ENCODE measurements around the gene METTL1.

Gene METTL1

DNA sequence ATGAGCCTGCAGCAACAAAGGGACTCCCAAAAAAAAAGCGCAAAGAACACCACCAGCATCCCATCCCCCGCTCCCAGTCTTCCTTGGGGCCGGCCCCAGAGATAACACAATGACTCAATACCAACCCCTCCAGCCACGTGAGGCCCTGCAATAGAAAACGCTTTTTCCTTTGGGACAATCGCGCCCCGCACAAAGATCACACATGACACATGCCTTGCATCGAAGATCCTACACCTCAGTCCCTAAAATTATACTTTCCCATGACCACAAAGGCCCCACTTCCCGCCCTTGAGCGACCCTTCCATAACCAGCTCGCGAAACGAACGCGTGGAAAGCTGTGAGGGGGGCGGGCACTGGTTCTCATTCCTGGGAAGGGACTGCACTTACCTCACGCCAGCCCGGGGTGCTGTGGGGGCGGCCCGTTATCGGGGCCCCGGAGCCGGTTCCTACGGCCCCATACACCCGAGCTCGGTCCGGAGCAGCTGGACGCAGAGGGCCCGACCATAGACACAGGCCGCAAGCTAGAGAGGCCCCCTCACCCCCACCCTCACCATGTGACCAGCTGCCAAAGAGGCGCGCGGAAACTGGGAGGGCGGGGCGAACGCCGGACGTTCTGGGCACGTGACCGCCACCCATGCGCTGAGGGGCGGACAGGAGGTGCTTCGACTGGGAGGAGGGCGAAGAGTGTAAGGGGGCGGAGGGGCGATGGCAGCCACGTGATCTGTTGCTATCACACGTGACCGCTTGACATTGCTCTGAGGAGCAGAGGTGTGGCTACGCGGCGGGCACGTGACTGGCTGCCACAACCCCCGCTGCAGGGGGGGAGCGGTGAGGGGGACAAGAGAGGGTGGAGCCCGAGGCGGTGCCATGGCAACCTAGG is 19.9 kb downstream of the METTL1 start, which contains the start of gene CDK4:
Gene CDK4 (minus strand): TSS at position 523 of the 880 bp plus-strand sequence. CDS start 593 bp downstream, outside the sequence.
- peak; percentile 100 for DNase-seq

DNA sequence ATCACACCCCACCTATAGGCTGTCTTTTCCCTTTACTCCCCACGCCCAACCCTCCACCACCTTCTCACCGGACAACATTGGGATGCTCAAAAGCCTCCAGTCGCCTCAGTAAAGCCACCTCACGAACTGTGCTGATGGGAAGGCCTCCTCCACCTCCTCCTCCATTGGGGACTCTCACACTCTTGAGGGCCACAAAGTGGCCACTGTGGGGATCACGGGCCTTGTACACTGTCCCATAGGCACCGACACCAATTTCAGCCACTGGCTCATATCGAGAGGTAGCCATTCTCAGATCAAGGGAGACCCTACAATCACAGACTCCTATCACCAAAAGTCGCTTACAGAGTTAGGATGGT is 20.5 kb downstream of the METTL1 start:
- DNase-seq = peak; percentile 64

DNA sequence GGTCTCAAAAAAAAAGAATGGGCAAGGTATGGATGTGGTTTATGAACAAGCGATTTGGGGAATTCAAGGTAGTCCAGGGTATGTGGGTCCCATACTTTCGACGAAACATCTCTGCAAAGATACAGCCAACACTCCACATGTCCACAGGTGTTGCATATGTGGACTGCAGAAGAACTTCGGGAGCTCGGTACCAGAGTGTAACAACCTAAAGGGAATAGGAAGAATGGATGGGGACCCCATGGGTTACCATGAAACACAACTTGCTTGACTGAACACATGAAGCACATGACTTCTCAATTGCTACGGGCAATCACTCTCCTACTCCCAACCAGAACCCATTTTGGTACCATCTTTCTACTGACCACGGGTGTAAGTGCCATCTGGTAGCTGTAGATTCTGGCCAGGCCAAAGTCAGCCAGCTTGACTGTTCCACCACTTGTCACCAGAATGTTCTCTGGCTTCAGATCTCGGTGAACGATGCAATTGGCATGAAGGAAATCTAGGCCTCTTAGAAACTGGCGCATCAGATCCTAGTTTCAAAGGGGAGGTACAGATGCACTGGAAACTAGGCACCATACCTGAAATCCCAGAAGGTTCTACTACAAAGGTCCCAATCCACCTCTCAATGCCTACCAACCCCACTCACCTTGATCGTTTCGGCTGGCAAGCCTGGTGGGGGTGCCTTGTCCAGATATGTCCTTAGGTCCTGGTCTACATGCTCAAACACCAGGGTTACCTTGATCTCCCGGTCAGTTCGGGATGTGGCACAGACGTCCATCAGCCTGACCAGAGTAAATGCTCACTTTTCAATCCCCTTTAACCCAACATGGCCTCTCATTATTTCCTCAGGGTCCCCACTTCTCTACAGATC is 21.1 kb downstream of the METTL1 start:
- no peak for DNase-seq

DNA sequence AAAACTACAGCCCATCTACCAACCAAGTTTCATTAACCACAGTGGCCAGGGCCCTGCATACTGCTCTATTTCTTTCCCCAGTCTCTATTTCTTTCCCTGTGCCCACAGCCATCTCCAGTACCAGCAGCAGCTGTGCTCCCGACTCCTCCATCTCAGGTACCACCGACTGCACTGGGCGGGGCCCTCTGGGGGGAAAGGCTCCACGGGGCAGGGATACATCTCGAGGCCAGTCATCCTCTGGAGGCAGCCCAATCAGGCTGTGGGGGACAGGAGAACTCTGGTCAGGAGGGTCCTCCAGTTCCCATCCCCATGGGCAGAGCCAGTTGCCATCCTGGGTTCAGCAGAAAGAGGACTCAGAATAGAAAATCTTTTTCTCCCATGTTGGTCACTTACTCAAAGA is 22.8 kb downstream of the METTL1 start:
- no peak for DNase-seq

DNA sequence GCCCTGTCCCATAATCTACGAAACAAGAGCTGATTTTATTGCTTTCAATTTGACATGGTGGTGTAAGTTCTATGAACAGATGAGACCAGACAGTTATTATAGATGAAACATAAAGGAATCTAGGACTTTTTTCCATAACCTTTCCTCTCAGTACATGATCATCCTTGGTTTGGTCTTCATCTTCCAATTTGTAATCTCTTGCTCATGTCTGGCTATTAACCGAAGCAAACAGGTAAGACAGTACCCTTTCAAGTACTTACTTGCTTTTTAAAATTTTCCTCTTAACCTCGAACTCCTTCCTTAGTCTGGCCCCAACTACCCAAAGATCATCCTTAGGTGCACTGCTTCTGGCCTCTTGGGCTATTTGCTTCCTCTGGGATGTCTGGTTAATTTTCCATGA is 25.9 kb downstream of the METTL1 start:
- DNase-seq = no peak

DNA sequence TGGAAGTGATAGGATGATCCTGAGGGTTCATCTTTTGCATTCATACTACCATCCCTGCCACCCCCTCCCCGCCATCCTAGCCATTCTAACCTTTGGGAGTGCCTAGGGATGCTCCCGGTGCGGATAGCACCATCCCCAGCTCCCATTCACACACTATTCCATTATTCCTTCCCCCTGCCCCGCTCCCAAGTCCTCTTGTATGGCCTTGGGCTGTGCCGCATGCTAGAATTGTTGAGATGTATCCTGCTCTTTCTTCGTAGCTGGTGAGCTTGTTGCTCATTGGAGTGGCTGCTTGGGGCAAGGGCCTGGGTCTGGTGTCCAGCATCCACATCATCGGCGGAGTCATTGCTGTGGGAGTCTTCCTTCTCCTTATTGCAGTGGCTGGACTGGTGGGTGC is 26.4 kb downstream of the METTL1 start:
- peak; percentile 75 for DNase-seq

DNA sequence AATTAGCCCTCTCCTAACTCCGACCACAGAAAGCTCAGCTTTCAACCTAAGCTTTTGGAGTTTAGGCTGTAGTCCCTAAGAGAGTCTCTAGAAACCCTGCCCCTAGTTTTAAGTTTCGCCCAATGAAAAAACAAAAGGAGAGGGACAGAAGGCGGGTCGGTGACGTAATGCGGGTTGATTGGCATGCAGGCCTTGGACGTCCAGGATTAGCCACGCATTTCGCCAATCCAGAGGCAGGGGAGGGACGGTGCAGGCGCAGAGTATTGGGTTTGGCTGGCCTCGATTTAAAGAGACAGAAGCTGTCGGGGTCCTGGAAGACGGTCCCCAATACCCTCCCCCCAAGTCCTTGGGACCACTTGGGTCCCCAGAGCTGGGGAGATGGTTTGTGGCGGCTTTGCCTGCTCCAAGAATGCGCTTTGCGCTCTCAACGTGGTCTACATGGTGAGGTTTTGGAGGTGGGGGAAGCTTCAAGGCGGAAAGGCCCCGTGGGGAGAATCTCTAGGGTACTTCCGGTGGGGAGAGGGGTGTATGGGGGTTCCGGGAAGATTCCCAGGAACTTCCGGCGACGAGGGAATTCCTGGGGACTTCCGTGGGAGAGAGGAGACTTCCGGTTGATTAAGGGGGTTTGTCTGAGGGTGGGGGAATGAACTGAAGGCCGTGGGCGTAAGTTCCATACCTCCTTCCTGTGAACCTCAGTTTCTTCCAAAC is 27.0 kb downstream of the METTL1 start, which contains the start of gene TSPAN31:
Gene TSPAN31 (plus strand): TSS at position 263 of the 708 bp plus-strand sequence. CDS start 116 bp downstream, at position 379.
- peak; percentile 99 for DNase-seq

DNA sequence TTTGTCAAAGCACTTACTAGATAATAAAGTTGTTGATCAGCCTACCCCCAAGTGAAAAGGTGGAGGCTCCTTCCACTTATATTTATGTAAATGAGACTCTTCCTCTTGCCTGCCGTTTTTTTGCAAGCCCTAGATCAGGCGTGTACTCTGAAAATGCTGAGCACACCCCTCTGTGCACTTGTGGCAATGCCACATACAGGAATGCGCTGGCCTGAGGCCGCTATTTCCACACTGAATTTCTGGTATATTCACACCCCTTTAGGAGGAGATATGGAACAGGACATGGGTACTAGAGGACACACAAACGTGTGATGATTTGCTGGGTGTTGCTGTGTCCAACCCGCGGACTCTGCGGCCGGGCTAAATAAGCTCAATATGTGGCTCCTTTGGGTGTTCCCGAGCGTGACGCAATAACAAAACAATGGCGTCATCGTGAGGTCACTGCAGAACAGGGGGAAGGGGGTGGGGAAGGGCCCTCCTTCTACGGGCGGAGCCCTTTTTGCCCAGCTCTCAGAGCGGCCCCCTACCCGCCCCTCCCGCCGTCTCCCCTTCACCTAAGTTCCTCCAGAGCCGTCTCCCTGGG is 27.6 kb downstream of the METTL1 start:
- DNase-seq = peak; percentile 97

DNA sequence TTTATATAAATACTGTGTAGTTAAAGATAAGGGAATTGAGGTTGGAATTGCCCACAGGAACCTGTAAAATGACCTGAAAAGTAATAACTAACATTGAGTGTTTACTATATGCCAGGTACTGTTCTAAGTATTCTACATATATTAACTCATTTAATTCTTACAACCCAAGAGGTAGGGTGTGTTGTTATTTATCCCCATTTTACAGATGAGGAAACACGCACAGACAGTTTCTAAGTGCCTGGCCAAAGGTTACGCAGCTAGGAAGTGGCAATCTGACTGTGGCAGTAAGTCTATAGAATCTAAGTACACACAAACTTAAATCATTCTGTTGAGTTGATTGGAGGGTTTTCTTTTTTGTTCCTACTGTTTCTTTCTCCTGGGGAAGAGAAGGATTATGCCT is 28.1 kb downstream of the METTL1 start:
- DNase-seq = no peak

DNA sequence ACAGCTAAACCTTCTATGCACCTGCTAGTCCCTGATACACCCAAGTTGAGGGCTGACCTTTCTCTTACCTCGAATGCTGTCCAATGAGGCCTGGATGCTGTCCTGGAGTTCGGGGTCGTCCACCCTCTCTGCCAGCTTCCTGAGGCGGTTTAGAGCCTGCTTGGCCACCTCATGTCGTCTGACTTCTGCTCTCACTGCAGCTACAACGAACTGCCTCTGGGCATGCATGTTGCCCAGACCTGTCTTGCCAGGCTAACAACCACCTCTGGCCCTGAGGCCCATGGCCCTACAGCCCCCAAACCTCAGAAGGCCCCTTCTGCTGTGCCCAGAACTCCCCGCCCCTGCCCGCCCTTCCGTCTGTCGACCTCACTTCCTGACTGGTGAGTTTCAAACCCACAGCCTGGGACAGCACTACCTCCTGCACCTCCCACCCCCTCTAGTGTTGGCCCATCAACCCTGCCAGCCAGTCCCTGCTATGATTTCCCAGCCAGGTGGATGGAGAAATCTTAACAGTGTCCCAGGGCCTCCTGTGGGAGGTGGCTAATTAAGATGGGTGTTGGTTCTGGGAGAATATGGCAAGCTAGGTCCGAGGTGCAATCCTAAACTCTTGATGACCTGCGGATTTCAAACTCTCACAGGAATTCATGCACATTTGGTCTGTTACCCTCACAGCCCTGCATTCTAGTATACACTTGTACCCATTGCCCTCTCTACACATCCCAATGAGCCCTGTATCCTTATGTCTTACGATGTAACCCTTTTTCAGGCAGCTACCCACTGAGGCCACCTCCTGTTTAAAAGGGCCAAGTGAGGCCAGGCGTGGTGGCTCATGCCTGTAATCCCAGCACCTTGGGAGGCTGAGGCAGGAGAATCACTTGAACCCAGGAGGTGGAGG is 29.8 kb downstream of the METTL1 start:
- peak; percentile 38 for DNase-seq

DNA sequence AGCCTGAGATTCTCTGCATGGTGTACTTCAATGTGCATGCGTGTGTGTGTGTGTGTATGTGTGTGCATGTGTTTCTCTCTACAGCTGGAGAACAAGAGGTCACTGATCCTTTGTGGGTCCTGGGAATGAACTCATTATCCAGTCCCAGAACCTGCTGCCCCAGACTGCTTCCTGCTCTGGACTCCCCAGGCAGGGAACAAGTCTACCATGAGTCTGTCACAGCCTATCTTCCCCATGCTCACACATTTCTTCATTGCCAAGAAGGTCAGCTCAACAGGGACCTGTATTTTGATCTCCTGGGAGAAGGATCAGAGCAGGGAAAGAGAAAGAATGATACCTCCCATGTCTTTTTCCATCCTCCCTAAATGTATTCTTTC is 30.5 kb downstream of the METTL1 start:
- peak; percentile 56 for DNase-seq

DNA sequence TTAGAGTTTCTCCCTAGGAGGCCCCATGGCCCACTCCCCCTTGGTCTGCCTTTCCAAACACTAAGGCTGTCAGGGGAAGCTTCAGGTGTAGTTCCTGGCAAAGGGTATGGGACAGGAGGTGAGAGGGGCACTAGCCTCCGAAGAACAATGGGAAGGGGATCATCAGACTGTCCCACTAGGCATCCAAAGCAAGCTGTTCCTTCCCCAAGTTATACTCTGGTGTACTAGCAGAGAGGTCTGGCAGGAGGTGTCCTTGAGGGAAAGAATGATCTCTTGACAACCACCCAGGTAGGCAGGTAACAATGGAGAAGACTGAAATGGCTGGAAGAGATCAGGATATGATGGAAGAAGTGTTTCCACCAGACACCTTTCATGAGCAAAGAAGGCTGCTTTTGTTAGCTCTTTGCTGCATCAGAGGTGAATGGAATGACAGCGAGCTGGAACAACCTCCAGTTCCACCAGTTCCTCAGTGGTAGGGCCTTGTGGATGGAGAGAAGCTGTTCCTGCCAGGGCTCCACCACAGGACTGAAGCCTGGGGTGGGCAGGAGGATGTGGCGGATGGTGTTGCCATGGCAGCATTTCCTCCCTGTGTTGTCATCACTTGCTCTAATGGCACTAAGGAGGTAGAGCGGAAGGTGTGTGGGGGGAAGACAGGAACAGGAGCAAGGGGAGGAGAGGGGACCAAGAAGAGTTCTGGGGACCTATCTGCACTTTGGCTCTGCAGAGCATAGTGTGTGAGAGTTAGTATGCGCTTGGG is 31.1 kb downstream of the METTL1 start:
- peak; percentile 56 for DNase-seq

DNA sequence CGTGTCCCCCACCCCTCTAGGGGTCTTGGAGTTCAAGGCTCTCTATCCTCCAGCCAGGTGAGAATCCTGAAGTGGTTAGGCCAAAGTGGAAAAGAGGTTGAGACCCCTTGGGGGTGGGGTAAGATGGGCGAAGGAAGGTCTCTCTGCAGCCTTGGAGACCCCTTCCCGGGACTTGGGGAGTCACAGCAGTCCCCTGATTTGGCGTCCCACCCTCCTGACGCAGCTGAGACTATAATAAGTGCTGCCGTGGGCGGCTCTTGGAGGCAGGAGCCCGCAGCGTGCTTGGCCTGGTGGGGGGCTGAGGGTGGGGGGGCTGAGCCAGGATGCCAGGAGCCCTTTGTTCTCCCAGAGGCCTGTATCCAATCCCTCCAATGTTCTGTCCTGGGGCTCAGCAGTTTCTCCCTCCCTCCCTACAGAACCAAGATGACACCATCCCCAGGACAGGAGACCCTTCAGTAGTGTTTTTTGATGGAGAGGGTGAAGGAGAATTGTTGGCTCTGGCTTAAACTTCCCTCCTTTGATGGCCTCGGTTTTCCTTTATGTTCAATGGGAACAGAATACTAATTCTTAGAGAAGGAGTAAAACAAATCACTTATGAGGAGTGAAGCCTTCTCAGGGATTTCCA is 31.9 kb downstream of the METTL1 start:
- DNase-seq = no peak

DNA sequence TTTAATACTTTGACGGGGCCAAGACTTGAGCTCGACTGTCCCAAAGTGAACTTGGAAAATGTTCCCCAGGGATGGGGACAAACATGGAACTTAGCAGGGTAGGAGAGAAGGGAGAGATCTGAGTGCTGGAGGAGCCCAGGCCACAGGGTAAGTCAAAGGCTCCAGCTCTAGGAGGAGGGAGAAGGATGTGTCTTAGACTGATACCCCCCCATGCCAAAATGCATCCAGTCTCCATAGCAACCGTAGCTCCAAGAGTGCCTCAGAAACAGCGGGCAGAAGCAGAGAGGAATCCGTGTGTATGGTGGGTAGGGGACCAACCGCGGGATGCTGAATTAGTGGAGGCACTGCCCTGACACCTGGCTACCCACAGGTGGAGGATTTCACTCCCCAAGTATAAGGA is 32.5 kb downstream of the METTL1 start:
- DNase-seq = peak; percentile 45

DNA sequence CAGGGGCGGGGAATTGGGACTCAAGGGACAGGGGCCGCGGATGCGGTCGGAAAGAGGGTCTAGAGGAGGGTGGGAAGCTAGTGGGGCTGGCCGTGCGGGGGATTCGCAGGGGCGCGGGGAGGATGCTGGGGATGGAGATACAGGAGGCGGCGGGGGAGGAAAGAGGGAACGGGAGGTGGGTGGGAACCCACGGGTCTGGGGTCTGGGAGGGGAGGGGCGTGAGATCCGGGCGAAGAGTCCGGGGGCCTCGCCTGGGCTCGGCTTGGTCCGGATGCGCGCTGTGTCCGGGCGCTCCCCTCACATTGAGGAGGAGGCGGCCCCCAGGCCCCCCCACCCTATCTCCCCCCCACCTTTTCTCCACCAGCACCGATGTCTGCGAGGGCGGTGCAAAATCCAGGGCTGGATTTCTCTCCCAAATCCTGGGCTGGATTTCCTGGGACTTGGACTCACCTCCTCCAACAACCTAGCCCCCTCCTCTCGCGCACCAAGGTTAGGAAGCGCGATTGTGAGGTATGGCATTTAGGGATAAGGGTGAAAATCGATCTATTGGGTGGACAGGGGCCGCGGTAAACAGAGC is 33.2 kb downstream of the METTL1 start, which contains the start of gene AGAP2:
Gene AGAP2 (minus strand): TSS at position 82 of the 577 bp plus-strand sequence. CDS start 496 bp downstream, outside the sequence.
- DNase-seq = peak; percentile 46

DNA sequence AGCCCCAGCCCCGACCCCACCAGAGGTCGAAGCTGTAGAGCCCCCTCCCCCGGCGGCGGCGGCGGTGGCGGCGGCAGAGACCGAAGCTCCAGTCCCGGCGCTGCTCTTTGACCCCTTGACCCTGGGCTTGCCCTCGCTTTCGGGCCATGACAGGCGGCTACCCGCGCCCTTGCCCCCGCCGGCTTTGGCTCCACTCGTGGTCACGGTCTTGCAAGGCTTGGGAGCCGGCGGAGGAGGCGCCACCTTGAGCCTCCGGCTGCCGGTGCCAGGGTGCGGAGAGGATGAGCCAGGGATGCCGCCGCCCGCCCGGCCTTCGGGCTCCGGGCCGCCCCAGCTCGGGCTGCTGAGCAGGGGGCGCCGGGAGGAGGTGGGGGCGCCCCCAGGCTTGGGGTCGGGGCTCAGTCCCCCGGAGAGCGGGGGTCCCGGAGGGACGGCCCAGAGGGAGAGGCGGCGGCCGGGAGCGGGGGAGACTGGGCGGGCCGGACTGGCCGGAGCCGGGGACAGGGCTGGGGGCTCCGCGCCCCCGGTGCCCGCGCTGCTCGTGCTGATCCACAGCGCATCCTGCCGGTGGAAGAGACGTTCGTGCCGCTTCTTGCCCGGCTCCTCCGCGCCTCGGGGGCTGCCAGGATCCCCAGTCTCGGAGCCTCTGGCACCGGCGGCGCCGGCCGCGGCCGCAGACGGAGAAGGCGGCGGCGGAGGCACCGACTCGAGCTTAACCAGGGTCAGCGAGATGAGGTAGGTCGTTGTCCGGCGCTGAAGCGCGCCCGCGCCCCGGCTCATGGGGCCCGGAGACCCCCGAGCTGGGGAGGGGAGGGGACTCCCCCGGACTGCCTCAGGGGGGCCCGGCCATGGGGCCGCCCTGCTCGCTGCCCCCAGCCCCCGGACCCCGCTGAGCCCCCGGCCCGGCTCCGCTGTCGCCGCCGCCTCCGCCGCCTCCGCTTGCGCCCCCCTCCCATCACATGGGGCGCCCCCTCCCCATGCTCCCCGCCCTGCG is 34.1 kb downstream of the METTL1 start:
- DNase-seq = peak; percentile 68

DNA sequence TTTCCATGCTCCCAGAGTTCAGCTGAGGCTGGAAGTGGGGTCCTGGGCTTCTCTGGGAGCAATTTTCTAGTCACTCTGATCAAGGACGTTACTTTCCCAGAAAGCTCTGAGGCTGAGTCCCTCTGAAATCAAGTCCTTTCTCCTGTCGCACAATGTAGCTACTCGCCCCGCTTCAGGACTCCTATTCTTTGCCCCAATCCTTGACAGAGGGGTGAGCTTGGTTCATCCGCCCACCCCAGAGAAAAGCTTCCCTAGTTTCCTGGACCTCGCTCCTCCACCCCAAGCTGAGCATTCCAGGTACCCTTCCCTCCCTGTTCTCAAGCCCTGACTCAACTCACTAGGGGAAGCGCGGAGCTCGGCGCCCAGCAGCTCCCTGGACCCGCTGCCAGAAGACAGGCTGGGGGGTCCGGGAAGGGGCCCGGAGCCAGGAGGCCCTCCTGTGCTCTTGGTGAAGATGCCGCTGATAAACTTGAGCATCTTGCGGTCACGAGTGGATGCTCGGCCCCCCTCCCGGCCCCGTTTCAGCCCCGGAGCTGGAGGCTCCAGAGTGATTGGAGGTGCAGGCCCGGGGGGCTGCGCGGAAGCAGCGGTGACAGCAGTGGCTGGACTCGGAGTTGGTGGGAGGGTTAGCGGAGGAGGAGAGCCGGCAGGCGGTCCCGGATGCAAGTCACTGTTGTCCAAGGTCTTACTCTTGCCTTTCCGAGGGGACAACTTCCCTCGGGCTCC is 35.0 kb downstream of the METTL1 start:
- peak; percentile 62 for DNase-seq

All from DMS53 (cell line).